Neutrophil (primary cell): Measurements from ENCODE around the gene BTLA.

Experiments
- H3K27ac ChIP-seq: fragments of 200-600 bp; sonication (generic); 2 replicates; pipeline ENCODE4 v1.5.1; 2016; ENCODE audit warnings: mild to moderate bottlenecking, moderate library complexity
- H3K27me3 ChIP-seq: fragments of 200-600 bp; sonication (generic); 2 replicates; pipeline ENCODE4 v1.6.0; 2016; ENCODE audit warnings: mild to moderate bottlenecking
- H3K36me3 ChIP-seq: fragments of 200-600 bp; sonication (generic); 2 replicates; pipeline ENCODE4 v1.5.1; 2017
- H3K4me1 ChIP-seq, 2 experiments: fragments of 200-600 bp in 1 of 2; sonication (generic) in 1 of 2; 1 replicate in 1 of 2; 2 replicates in 1 of 2; pipeline versions ENCODE4 v1.5.1 to v1.6.1; 2013 to 2016; ENCODE audit warnings: low read depth in 1 of 2, low read length in 1 of 2, mild to moderate bottlenecking in 1 of 2, moderate library complexity in 1 of 2; ENCODE audit not compliant: control insufficient read depth in 1 of 2, insufficient read depth in 1 of 2
- H3K4me3 ChIP-seq, 2 experiments: fragments of 200-600 bp in 1 of 2; sonication (generic) in 1 of 2; 1 replicate in 1 of 2; 2 replicates in 1 of 2; pipeline ENCODE4 v1.5.1; 2013 to 2016; ENCODE audit warnings: low read depth in 1 of 2, low read length in 1 of 2, mild to moderate bottlenecking in 1 of 2, moderate library complexity in 1 of 2
- H3K9me3 ChIP-seq: fragments of 200-600 bp; sonication (generic); 2 replicates; pipeline ENCODE4 v1.5.1; 2016
- TF ChIP-seq, protein P1 (sequence below): fragments of 200-600 bp; sonication (generic); IDR thresholded peaks from 2 replicates; pipeline ENCODE4 v1.5.1; 2016; ENCODE audit warnings: antibody characterized with exemption

The BTLA gene

DNA sequence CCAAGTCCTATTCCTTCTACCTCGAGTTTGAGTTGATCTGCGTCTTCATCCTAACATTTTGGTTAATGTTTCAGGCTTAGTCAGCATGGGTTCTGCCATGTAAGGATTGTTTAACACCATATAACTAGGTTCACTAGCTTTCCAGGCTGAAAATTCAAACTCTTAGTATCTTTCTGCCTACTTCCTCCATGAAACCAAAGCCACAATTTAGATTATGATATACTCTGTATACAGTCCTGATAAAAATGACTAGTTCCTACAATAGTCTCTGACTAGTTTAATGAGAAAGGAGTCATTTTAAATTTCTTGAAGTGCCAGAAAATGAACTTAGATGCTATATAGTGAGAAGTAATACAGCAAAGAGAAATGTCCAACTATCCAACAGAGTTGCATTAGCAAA is 6.6 kb upstream of the BTLA start:
- Histone ChIP-seq H3K9me3 (no peaks in the 10 kb centered on the region), H3K4me1 (no peaks in the 10 kb centered on the region), H3K27me3 (no peaks in the 10 kb centered on the region), H3K27ac (no peak overlapping the region), H3K36me3 (no peaks in the 10 kb centered on the region), H3K4me3 (no peak overlapping the region)
- TF ChIP-seq, protein P1, sequence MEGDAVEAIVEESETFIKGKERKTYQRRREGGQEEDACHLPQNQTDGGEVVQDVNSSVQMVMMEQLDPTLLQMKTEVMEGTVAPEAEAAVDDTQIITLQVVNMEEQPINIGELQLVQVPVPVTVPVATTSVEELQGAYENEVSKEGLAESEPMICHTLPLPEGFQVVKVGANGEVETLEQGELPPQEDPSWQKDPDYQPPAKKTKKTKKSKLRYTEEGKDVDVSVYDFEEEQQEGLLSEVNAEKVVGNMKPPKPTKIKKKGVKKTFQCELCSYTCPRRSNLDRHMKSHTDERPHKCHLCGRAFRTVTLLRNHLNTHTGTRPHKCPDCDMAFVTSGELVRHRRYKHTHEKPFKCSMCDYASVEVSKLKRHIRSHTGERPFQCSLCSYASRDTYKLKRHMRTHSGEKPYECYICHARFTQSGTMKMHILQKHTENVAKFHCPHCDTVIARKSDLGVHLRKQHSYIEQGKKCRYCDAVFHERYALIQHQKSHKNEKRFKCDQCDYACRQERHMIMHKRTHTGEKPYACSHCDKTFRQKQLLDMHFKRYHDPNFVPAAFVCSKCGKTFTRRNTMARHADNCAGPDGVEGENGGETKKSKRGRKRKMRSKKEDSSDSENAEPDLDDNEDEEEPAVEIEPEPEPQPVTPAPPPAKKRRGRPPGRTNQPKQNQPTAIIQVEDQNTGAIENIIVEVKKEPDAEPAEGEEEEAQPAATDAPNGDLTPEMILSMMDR: no peak

DNA sequence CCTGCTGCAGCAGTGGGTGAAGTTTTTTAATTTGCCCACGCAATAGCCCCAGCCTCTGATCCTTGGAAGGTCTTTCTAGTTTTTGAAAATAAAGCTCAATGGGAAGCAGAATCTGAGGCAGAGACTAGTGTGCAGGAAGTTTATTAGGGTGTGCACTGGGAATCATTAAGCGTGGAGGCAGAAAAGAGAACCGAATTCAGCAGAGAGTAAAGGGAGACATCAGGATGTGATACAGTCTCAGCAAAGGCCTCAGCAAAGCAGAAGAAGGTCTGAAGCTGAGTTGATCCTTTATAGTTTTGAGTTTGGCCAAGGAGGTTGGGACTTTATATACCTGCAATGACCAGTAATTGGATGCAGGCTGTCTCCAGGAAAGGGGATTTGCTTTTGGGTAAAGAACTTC is 4.9 kb upstream of the BTLA start:
- Histone ChIP-seq H3K4me1 (no peaks in the 10 kb centered on the region), H3K36me3 (no peaks in the 10 kb centered on the region), H3K9me3 (no peaks in the 10 kb centered on the region), H3K27ac (no peak overlapping the region), H3K27me3 (no peaks in the 10 kb centered on the region), H3K4me3 (no peak overlapping the region)
- TF ChIP-seq, protein P1: no peak

DNA sequence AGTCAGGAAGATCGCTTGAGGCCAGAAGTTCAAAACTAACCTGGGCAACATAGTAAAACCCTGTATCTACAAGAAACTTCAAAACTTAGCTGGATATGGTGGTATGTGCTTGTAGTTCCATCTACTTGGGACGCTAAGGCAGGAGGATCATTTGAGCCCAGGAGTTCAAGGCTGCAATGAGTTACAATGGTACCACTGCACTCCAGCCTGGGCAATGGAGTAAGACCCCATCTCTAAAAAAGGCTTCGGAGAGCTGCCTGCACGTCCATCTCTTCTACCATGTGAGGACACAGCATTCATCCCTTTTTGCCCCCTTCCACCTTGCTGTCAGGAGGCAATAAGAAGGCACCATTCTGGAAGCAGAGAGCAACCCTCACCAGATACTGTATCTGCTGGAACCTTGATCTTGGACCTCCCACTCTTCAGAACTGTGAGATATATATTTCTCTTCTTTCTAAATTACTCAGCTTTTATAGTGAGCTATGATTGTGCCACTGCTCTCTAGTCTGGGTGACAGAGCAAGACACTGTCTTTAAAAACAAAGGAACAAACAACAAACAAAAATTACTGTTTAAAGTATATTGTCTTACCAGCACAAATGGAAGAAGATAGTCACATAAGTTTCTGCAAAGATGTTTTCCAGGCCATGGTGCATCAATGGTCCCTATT is 4.2 kb upstream of the BTLA start:
- no peak overlapping the region for H3K27ac ChIP-seq
- no peaks in the 10 kb centered on the region for H3K4me1 ChIP-seq
- H3K27me3 ChIP-seq: no peaks in the 10 kb centered on the region
- no peak overlapping the region for H3K4me3 ChIP-seq
- TF ChIP-seq, protein P1: no peak
- H3K9me3 ChIP-seq: no peaks in the 10 kb centered on the region
- H3K36me3 ChIP-seq: no peaks in the 10 kb centered on the region

- Histone ChIP-seq H3K27ac (no peak overlapping the region), H3K4me3 (no peak overlapping the region), H3K27me3 (no peaks in the 10 kb centered on the region), H3K4me1 (no peaks in the 10 kb centered on the region), H3K36me3 (no peaks in the 10 kb centered on the region), H3K9me3 (no peaks in the 10 kb centered on the region)
- TF ChIP-seq, protein P1: no peak
These were observed 1.3 kb upstream of the BTLA start for GRCh38 chr3:112500621-112501020.

- no peak overlapping the region for H3K27ac ChIP-seq
- TF ChIP-seq, protein P1: no peak
- no peak overlapping the region for H3K4me3 ChIP-seq
- H3K36me3 ChIP-seq: no peaks in the 10 kb centered on the region
- H3K4me1 ChIP-seq: no peaks in the 10 kb centered on the region
- H3K27me3 ChIP-seq: no peaks in the 10 kb centered on the region
- no peaks in the 10 kb centered on the region for H3K9me3 ChIP-seq
These were observed 1.2 kb downstream of the BTLA start for GRCh38 chr3:112497897-112498548.
